ENCODE measurements around the gene FADS6. TPM values are rescaled to one million over a fixed set of nuclear protein-coding genes. Genes with fewer than 3 reads are reported as not detected.
A peak's percentile ranks its signal among the peaks of the same experiment; 100 is the strongest.

The FADS6 gene
- total and polyA plus RNA-seq, 2 of the 13 experiments (the other 11 are each of a cell fraction or from before 2014, with no cell fraction given) = 0.11 TPM

- no peak for TF ChIP-seq MIXL1 (CRISPR knock-in tag; IDR thresholded peaks at IDR 0.05)
- TF ChIP-seq NONO (IDR thresholded peaks at IDR 0.05) = no peak
- TF ChIP-seq NONO (CRISPR knock-in tag; conservative IDR thresholded peaks at IDR 0.05) = peak; percentile 78
- TF ChIP-seq SETDB1 (CRISPR knock-in tag; IDR thresholded peaks at IDR 0.05; ENCODE audit: borderline replicate concordance) = no peak
- no peak for TF ChIP-seq PLRG1 (conservative IDR thresholded peaks at IDR 0.05)
- TF ChIP-seq ASH2L (IDR thresholded peaks at IDR 0.05; ENCODE audit: insufficient read length, low read depth, low read length) = no peak
- no peak for TF ChIP-seq CC2D1A (CRISPR knock-in tag; IDR thresholded peaks at IDR 0.05)
- TF ChIP-seq TAF1 (CRISPR knock-in tag; IDR thresholded peaks at IDR 0.05) = no peak
- no peak for TF ChIP-seq SP4 (CRISPR knock-in tag; IDR thresholded peaks at IDR 0.05)
- TF ChIP-seq PBX2 (CRISPR knock-in tag; IDR thresholded peaks at IDR 0.05) = no peak
- TF ChIP-seq CBX5 (CRISPR knock-in tag; IDR thresholded peaks at IDR 0.05; ENCODE audit: borderline replicate concordance) = peak; percentile 67; the same call in 1 of the 2 replicates
- TF ChIP-seq SMAD9 (CRISPR knock-in tag; IDR thresholded peaks at IDR 0.05) = no peak
- no peak for TF ChIP-seq ZNF607 (CRISPR knock-in tag; IDR thresholded peaks at IDR 0.05; ENCODE audit: borderline replicate concordance)
- TF ChIP-seq ZNF564 (CRISPR knock-in tag; IDR thresholded peaks at IDR 0.05) = peak; percentile 63; the same call in 1 of the 2 replicates
- peak; percentile 60; the same call in 1 of the 2 replicates for TF ChIP-seq IKZF5 (CRISPR knock-in tag; IDR thresholded peaks at IDR 0.05)
- 0 out of 2 replicates have a peak, but pooled peaks have one; percentile 41 for TF ChIP-seq ZNF329 (CRISPR knock-in tag; IDR thresholded peaks at IDR 0.05; ENCODE audit: low read depth)
- no peak for TF ChIP-seq MEIS2 (CRISPR knock-in tag; IDR thresholded peaks at IDR 0.05)
- TF ChIP-seq ZNF768 (CRISPR knock-in tag; IDR thresholded peaks at IDR 0.05) = peak; percentile 61; the same call in 1 of the 2 replicates
- no peak for TF ChIP-seq DBP (CRISPR knock-in tag; IDR thresholded peaks at IDR 0.05; ENCODE audit: not compliant biosample characterization)
- no peak for TF ChIP-seq ZNF337 (CRISPR knock-in tag; IDR thresholded peaks at IDR 0.05; ENCODE audit: borderline replicate concordance, low read depth)
- no peak for TF ChIP-seq RFXAP (CRISPR knock-in tag; IDR thresholded peaks at IDR 0.05; ENCODE audit: borderline replicate concordance)
- TF ChIP-seq BCL6 (CRISPR knock-in tag; IDR thresholded peaks at IDR 0.05) = peak; percentile 49
- TF ChIP-seq NFYC (CRISPR knock-in tag; IDR thresholded peaks at IDR 0.05) = no peak
- peak; percentile 51; the same call in 1 of the 2 replicates for TF ChIP-seq ZNF724P (CRISPR knock-in tag; IDR thresholded peaks at IDR 0.05; ENCODE audit: borderline replicate concordance)
- TF ChIP-seq KDM2A (CRISPR knock-in tag; IDR thresholded peaks at IDR 0.05; ENCODE audit: borderline replicate concordance, low read depth) = peak; percentile 91
- TF ChIP-seq ZMYM4 (CRISPR knock-in tag; IDR thresholded peaks at IDR 0.05) = peak; percentile 50; the same call in 1 of the 2 replicates
- no peak for TF ChIP-seq CEBPB (IDR thresholded peaks at IDR 0.05; ENCODE audit: borderline replicate concordance, low read depth, low read length)
- TF ChIP-seq ZBTB2 (CRISPR knock-in tag; IDR thresholded peaks at IDR 0.05; ENCODE audit: low read depth) = 0 out of 2 replicates have a peak, but pooled peaks have one; percentile 45
These were observed 30.3 kb upstream of the FADS6 start (continued) for GRCh38 chr17:74923538-74924249.
